ENCODE results near the gene PROKR1. TPM values are rescaled to one million over a fixed set of nuclear protein-coding genes. Genes with fewer than 3 reads are reported as not detected.

The PROKR1 gene
- total RNA-seq, 1 experiment from 2014 or later: 4.4 TPM

GRCh38 chr2:68689553-68690537, 46.5 kb downstream of the PROKR1 start:
- H3K9me3 Mint-ChIP-seq: peaks cover 32% of the 10 kb centered on the region
- CTCF ChIA-PET: interaction anchor here (0.8 to 2.1 kb wide), 5 partner anchors 19 to 236 kb away, joined by 3 to 10 read pairs (median 4); no protein-coding TSS in a partner anchor
- H3K27me3 Mint-ChIP-seq (ENCODE audit: low read depth): no peaks in the 10 kb centered on the region
- H3K27ac Mint-ChIP-seq: peak overlapping the region; percentile 69
- peaks cover 58% of the 10 kb centered on the region for H3K4me1 Mint-ChIP-seq
- H3K36me3 Mint-ChIP-seq: peaks cover 37% of the 10 kb centered on the region
- no peak for DNase-seq (ENCODE audit: low spot score)
- ATAC-seq: peak; percentile 46
- H3K4me3 Mint-ChIP-seq: 0 out of 2 replicates have a peak overlapping the region, but pooled peaks have one; percentile 11
- POLR2A ChIA-PET: no interaction called here
- TF ChIP-seq ZBTB43 (CRISPR knock-in tag; IDR thresholded peaks at IDR 0.05) (no peak), ZNF671 (CRISPR knock-in tag; IDR thresholded peaks at IDR 0.05) (no peak), ZNF121 (CRISPR knock-in tag; IDR thresholded peaks at IDR 0.05) (no peak), GRHL2 (CRISPR knock-in tag; IDR thresholded peaks at IDR 0.05; ENCODE audit: insufficient replicate concordance, severe bottlenecking) (no peak), MLX (CRISPR knock-in tag; IDR thresholded peaks at IDR 0.05) (no peak), USF2 (CRISPR knock-in tag; IDR thresholded peaks at IDR 0.05) (no peak), CREM (CRISPR knock-in tag; IDR thresholded peaks at IDR 0.05) (no peak), FOXK1 (CRISPR knock-in tag; IDR thresholded peaks at IDR 0.05) (no peak), ATF6 (CRISPR knock-in tag; IDR thresholded peaks at IDR 0.05) (no peak), RELA (CRISPR knock-in tag; IDR thresholded peaks at IDR 0.05; ENCODE audit: borderline replicate concordance) (no peak), ZNF532 (CRISPR knock-in tag; IDR thresholded peaks at IDR 0.05; ENCODE audit: borderline replicate concordance) (no peak), MXD4 (CRISPR knock-in tag; IDR thresholded peaks at IDR 0.05; ENCODE audit: borderline replicate concordance) (no peak), SMAD3 (CRISPR knock-in tag; IDR thresholded peaks at IDR 0.05; ENCODE audit: borderline replicate concordance) (no peak), STAT6 (CRISPR knock-in tag; conservative IDR thresholded peaks at IDR 0.05; ENCODE audit: low read depth) (no peak), FOXJ3 (CRISPR knock-in tag; IDR thresholded peaks at IDR 0.05; ENCODE audit: borderline replicate concordance) (no peak), ZNF396 (CRISPR knock-in tag; IDR thresholded peaks at IDR 0.05; ENCODE audit: borderline replicate concordance) (no peak)
- TF ChIP-seq, protein P1, sequence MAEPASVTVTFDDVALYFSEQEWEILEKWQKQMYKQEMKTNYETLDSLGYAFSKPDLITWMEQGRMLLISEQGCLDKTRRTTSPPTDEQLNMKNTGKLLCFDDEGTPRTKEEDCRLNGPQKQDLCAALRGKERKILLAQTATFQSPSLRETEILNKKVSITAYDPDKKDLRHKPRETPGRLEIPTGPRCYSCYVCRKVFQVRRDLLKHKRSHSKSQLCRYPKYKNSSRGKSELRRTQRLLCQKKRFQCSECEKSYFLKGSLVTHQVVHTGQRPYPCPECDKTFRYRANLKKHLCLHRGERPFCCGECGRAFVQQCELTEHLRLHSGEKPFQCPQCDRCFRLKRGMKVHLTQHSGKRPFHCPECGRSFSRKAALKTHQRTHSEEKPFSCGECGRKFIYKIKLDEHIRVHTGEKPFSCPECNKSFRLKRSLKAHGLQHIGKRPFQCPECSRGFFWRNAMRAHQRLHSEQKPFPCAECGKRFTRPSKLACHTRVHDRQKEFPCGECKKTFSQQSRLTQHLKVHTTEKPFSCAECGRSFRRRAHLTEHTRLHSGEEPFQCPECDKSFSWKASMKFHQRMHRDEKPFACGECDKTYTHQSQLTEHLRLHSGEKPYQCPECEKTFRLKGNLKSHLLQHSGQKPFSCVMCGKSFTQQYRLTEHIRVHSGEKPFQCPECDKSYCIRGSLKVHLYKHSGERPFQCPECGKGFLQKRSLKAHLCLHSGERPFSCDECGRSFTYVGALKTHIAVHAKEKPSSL (CRISPR knock-in tag; conservative IDR thresholded peaks at IDR 0.05): no peak
- TF ChIP-seq, protein P2, sequence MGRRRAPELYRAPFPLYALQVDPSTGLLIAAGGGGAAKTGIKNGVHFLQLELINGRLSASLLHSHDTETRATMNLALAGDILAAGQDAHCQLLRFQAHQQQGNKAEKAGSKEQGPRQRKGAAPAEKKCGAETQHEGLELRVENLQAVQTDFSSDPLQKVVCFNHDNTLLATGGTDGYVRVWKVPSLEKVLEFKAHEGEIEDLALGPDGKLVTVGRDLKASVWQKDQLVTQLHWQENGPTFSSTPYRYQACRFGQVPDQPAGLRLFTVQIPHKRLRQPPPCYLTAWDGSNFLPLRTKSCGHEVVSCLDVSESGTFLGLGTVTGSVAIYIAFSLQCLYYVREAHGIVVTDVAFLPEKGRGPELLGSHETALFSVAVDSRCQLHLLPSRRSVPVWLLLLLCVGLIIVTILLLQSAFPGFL (CRISPR knock-in tag; IDR thresholded peaks at IDR 0.05; ENCODE audit: borderline replicate concordance): no peak

All from WTC11 (cell line).